GM21528 (cell line): ENCODE results near the gene SH3BP4.

ENCODE experiments used
- ATAC-seq: cut with Tn5 transposase; IDR thresholded peaks from one replicate; pipeline ENCODE4 v1.9.1; 2021; ENCODE audit warnings: mild to moderate bottlenecking, moderate library complexity; ENCODE audit not compliant: unreplicated experiment, low FRiP score

The SH3BP4 gene

DNA sequence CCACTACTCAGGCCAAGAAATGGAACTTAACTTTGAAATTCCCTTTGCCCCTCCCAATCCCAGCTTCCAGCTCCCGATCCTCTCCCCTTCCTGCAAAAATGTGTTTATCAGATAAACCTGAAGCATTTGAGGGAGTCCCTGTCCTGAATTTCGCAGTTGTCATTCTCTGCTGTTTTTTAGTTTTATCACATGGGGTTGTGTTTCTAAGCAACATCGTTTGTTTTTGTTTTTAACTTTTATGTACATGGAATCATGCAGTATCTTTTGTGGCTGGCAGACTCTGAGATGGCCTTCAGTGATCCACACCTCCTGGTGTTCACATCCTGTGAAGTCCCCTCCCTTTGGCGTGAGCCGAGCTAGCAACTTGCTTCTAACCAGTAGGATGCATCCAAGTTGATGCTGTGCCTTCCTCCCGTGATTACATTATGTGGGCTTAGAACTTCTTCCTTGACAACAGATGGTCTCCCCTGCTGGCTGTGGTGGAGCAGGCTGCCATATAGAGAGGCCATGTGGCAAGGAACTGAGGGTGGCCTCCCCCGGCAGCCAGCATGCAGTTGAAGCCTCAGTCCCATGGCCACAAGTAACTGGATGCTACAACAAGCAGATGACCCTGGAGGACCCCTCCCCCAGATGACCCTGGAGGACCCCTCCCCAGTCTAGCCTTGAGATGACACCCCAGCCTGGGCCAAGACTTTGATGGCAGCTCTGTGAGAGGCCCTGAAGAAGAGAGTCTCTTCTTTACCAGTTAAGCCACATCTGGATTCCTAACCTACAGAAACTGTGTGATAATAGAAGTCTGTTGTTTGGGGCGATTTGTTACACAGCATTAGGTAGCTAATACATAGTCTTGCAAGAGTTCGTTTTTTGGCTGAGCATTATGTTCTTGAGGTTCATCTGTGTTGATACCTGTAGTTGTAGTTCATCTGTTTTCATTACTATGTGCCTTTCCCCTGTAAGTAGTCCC lies 27.7 kb downstream of the SH3BP4 start:
- ATAC-seq: no peak

DNA sequence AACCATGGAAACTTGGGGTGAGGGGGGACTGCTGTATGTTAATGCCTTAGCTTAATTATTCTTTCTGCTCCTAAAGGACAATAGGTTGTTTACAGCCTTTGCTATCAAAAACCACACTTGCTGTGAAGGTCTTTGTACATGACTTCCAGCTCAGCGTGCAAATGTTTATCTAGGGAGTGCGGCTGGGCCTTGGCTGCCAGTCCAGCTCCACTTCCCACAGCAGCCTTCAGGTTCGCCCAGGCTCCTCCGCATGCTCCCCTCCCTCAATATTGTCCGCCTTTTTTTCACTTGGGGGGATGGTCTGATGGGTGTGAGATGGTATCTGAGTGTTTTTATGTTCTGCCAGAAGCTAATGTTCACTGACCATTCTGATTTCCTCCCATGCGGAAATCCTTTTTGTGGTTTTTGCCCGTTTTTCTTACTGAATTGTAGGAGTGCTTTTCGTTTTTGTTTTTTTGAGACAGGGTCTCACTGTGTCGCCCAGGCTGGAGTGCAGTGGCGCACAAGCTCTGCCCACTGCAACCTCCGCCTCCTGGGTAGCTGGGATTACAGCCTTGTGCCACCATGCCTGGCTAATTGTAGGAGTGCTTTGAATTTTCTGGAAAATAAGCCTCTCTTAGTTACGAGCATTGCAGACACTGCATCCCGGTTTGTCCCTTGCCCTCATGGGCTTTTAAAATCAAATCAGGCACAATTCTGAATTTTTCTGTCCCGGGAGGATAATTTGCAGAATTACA lies 28.8 kb downstream of the SH3BP4 start:
- no peak for ATAC-seq

DNA sequence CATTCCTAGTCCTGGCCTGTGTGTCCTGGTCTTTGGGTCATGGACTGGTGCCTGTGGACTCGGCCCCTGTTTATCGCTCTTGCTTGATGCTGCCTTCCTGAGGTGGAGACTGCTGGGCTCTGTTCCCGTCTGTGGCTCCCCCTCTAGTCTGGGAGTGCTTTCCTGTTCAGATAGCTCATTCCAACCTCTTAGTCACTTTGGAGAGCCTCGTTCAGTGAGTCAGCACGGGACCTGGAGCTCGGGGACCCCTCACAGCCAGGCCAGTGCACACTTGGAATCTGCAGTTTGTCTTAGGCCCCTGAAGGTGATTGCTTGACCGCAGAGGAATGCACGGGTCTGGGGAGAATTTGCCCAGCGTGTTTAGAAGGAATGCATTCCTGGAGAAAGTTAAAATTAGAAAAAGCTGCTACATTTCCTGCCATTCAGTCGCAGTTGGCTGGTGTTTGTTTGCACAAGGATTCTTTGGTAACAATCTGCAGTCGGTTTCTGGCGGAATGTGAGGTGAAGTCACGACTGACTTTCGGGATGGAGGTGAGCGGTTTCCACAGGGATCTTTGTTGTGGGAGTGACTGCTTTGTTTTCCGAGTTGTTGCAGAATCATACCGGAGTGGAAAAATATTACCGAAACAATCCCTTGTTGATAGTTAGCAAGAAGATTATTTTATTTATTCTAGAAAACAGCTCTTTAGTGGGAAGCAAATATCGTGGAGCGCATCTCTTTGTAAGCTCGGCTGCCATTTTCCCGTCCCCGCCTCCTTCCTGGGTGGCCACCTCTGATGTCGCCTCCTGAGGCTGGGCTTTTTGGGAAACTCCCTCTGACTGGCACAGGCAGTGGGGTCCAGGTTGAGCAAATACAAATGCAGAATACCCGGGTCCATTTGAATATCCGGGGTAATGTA lies 29.6 kb downstream of the SH3BP4 start:
- no peak for ATAC-seq

GRCh38 chr2:234982096-234982834 lies 30.4 kb downstream of the SH3BP4 start:
- no peak for ATAC-seq

- no peak for ATAC-seq
Observed at GRCh38 chr2:234983011-234983726, 31.4 kb downstream of the SH3BP4 start.

DNA sequence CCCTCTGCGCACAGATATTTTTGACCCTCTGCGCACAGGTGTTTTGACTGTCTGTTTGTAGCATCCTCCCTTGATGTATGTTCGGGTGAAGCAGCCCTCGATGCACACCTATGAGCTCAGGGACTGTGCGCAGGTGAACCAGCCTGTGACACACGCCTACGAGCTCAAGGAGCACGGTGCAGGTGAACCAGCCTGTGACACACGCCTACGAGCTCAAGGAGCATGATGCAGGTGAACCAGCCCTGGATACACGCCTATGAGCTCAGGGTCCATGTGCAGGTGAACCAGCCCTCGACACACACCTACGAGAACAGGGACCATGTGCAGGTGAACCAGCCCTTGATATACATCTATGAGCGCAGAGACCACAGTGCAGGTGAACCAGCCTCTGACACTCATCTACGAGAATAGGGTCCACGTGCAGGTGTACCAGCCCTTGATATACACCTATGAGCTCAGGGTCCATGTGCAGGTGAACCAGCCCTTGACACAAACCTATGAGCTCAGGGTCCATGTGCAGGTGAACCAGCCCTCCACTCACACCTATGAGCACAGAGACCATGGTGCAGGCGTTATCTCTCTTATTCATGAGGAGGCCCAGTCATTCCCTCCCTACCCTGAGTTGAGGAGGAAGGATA lies 33.9 kb downstream of the SH3BP4 start:
- ATAC-seq: no peak

DNA sequence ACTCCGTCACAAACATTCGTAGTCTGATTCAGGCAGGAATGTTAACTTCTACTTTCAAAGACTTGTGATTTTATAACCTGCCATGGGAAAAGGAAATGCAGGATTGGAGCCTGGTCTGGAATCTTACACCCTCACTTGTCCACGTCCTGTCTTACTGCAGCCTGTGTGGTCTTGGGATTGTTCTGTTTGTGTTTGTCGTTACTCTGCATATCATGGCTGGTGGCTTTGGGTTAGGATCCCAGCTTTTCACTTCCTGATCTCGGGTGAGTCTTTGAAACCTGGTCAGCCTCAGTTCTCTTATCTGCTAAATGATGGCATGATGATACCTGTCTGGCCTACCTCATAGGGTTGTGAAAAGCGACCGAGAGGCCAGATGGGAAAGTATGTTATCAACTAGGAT lies 34.6 kb downstream of the SH3BP4 start:
- no peak for ATAC-seq

GRCh38 chr2:234986876-234987720 lies 35.3 kb downstream of the SH3BP4 start:
- no peak for ATAC-seq

DNA sequence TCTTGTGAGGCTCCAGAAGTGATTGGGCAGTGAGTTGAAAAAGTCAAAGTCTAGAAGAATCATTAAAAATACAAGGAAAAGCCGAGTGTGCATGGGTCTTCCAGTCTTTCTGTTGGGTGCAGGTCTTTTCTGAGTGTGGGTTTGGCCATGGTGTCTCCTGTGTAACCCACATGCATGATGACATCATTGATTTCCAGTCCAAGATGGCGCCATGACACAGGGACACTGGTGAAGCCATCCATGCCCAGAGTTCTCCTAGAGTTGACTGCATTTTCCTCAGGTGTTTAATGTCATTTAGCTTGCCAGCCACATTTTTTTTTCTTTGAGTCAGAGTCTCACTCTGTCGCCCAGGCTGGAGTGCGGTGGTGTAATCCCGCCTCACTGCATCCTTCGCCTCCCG lies 35.9 kb downstream of the SH3BP4 start:
- ATAC-seq: no peak

DNA sequence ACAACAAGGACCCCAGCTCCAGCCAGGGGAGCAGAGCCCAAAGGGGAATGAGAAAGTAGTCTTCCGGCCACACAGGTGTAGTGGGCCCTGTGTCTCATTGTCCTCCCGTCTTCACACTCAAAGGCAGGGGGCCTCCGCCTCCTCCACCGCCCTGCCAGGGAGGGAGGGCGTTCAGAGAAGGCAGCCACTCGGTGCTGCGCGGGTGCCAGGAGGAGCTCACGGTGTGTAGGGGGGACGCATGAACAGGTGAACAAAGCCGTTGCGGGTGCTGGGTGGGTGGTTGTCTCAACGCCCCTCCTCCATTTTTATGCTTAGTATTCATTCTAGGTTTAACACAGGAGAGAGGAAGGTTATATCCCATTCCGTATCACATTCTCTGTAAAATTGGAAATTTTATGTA lies 36.7 kb downstream of the SH3BP4 start:
- ATAC-seq: no peak

DNA sequence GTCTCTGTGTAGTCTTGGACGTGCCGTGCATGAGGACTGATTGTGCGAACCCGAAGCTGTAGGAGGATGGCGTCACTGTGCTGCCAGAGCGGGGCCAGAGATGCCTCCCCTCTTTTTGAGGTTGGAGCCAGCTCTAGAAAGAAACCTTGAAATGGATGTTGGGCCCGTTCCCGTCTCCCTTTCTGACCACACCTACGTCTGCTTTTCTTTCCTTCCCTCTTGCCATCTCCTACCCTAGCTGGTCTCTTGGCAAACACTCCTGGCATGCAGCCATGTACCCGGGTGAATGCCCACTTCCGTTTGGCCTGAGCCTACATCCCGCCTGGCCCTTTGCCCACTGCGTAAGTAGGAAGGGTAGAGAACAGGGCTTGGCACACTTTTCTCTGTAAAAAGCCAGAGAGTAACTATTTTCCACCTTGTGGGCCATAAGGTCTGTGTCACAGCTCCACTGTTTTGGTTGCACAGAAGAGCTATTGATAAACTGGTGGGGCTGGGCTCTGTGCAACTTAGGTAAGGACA lies 37.4 kb downstream of the SH3BP4 start:
- no peak for ATAC-seq

GRCh38 chr2:234990300-234990699 lies 38.5 kb downstream of the SH3BP4 start:
- ATAC-seq: no peak

GRCh38 chr2:234991290-234991689 lies 39.5 kb downstream of the SH3BP4 start:
- ATAC-seq: no peak

DNA sequence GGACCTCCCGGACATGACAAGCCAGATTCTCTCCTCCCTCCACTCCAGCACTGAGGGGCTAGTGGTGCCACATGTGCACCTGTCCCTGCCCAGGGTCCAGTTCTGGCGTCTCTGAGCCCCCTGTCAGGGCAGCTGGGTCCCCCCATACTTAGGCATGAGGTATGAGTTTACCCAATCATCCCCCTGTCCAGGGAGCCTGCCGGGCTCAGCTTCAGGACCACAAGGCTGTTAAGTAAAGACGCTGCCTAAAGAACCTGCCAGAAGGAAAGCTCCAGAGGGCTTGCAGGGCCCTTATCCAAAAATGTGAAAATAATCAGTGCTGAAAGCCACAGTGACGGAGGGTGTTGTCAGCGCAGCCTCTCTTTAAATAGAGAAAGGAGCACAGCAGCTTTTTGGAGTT lies 40.0 kb downstream of the SH3BP4 start:
- no peak for ATAC-seq

- ATAC-seq: no peak
Observed at GRCh38 chr2:234992196-234992595, 40.4 kb downstream of the SH3BP4 start.

GRCh38 chr2:234992624-234993349 lies 41.0 kb downstream of the SH3BP4 start:
- ATAC-seq: no peak

- ATAC-seq: no peak
Observed at GRCh38 chr2:234993541-234993981, 41.7 kb downstream of the SH3BP4 start.
